Endothelial cell of umbilical vein (primary cell): ENCODE measurements around the gene RYR1. TPM values are rescaled to one million over a fixed set of nuclear protein-coding genes. Genes with fewer than 3 reads are reported as not detected.

Experiments used
- BruUV-seq: library from RNA; stranded (reverse); fragments of 400-500 nt; replicated peaks from 2 replicates; lab custom pipeline; 2021; lab: Mats Ljungman, UMichigan
- CTCF ChIA-PET: fragments of 300-600, 350-600 bp; sonication (Branson Sonifier 250); formaldehyde crosslinking; loops from one replicate; lab custom pipeline; 2021; ENCODE audit warnings: antibody characterized with exemption, inconsistent platforms; lab: Charles Lee
- POLR2A ChIA-PET: fragments of 300-600, 350-600 bp; sonication (Branson Sonifier 250); formaldehyde crosslinking; loops from one replicate; lab custom pipeline; 2021; ENCODE audit warnings: antibody characterized with exemption, inconsistent platforms; lab: Charles Lee
- DNase-seq: peaks from one replicate; pipeline ENCODE4 v3.0.0-alpha.2; 2011; ENCODE audit warnings: low read depth, low spot score
- FAIRE-seq: peaks from 2 replicates; lab custom pipeline; 2011; peaks lifted over from hg19 to GRCh38; lab: Jason Lieb, UNC
- H2AFZ ChIP-seq: 2 replicates; pipeline ENCODE4 v1.6.0; 2012; ENCODE audit warnings: low read depth, low read length, control low read depth, inconsistent platforms
- H3K27ac ChIP-seq: 2 replicates; pipeline ENCODE4 v1.5.1; 2011; ENCODE audit warnings: low read depth, mild to moderate bottlenecking, control low read depth, low read length, moderate library complexity; ENCODE audit not compliant: insufficient read depth
- H3K27me3 ChIP-seq, 2 experiments: 2 replicates each; pipeline versions ENCODE4 v1.6.0 to v1.6.1; 2011; ENCODE audit warnings: low read length in 2 of 2, mixed read lengths in 1 of 2; ENCODE audit not compliant: control insufficient read depth in 2 of 2, insufficient read depth in 2 of 2
- H3K36me3 ChIP-seq, 2 experiments: 2 replicates in 1 of 2; 3 replicates in 1 of 2; pipeline ENCODE4 v1.5.1; 2011; ENCODE audit warnings: low read length in 2 of 2, mild to moderate bottlenecking in 1 of 2, moderate library complexity in 1 of 2; ENCODE audit not compliant: control insufficient read depth in 2 of 2, insufficient read depth in 2 of 2; ENCODE audit errors: extremely low read depth in 1 of 2
- H3K4me1 ChIP-seq: 3 replicates; pipeline ENCODE4 v1.5.1; 2011; ENCODE audit warnings: mild to moderate bottlenecking, low read length; ENCODE audit not compliant: control insufficient read depth, insufficient read depth; ENCODE audit errors: extremely low read depth
- H3K4me2 ChIP-seq: 2 replicates; pipeline ENCODE4 v1.6.1; 2011; ENCODE audit warnings: low read length, control low read depth, mixed read lengths; ENCODE audit not compliant: insufficient read depth
- H3K4me3 ChIP-seq, 3 experiments: fragments of 200-600 bp in 1 of 3; sonication (generic), shearing (Covaris generic) in 1 of 3; replicated peaks in 1 of 3; 2 replicates each; pipeline ENCODE4 v1.5.1; 2011 to 2016; ENCODE audit warnings: control low read depth in 3 of 3, low read length in 3 of 3, mild to moderate bottlenecking in 2 of 3, inconsistent platforms in 1 of 3, low read depth in 1 of 3, moderate library complexity in 1 of 3; ENCODE audit not compliant: insufficient read depth in 1 of 3
- H3K79me2 ChIP-seq: 2 replicates; pipeline ENCODE4 v1.6.0; 2012; ENCODE audit warnings: low read length, inconsistent platforms; ENCODE audit not compliant: control insufficient read depth, insufficient read depth
- H3K9ac ChIP-seq: replicated peaks from 2 replicates; pipeline ENCODE3; 2011; ENCODE audit warnings: low read length, control low read depth; ENCODE audit not compliant: insufficient read depth; ENCODE audit errors: extremely low read depth
- H3K9me1 ChIP-seq: replicated peaks from 3 replicates; pipeline ENCODE4 v1.6.0; 2011; ENCODE audit warnings: mild to moderate bottlenecking, low read length; ENCODE audit not compliant: control insufficient read depth, insufficient read depth; ENCODE audit errors: extremely low read depth
- H3K9me3 ChIP-seq: replicated peaks from 2 replicates; pipeline ENCODE4 v1.5.1; 2012; ENCODE audit warnings: low read length, inconsistent platforms; ENCODE audit not compliant: control insufficient read depth, insufficient read depth
- H4K20me1 ChIP-seq: replicated peaks from 2 replicates; pipeline ENCODE3; 2011; ENCODE audit warnings: mild to moderate bottlenecking, low read length; ENCODE audit not compliant: control insufficient read depth, insufficient read depth; ENCODE audit errors: extremely low read depth
- CTCF ChIP-seq, 2 donors: IDR thresholded peaks; 1 replicate in 1 of 2; 2 replicates in 1 of 2; pipeline ENCODE4 v1.5.1; 2011; ENCODE audit warnings: low read length in 2 of 2, mild to moderate bottlenecking in 2 of 2, moderate library complexity in 2 of 2, control low read depth in 1 of 2, inconsistent platforms in 1 of 2, low read depth in 1 of 2; ENCODE audit not compliant: insufficient read depth in 1 of 2; ENCODE audit errors: extremely low read depth in 1 of 2
- EZH2 ChIP-seq: IDR thresholded peaks from 2 replicates; pipeline ENCODE4 v1.6.1; 2012; ENCODE audit warnings: borderline replicate concordance, low read depth, mild to moderate bottlenecking, moderate library complexity, low read length, inconsistent platforms; ENCODE audit not compliant: severe bottlenecking
- FOS ChIP-seq: IDR thresholded peaks from 2 replicates; pipeline ENCODE4 v1.6.1; 2011; ENCODE audit warnings: mild to moderate bottlenecking, low read length, moderate library complexity, borderline replicate concordance; ENCODE audit not compliant: insufficient read depth
- GATA2 ChIP-seq: IDR thresholded peaks from 2 replicates; pipeline ENCODE4 v1.7.0; 2011; ENCODE audit warnings: low read depth, mild to moderate bottlenecking, moderate library complexity, mixed read lengths, low read length; ENCODE audit not compliant: insufficient read length, insufficient read depth
- JUN ChIP-seq: IDR thresholded peaks from 2 replicates; pipeline ENCODE4 v1.6.1; 2011; ENCODE audit warnings: borderline replicate concordance, low read depth; ENCODE audit not compliant: insufficient read length, insufficient read depth
- MAX ChIP-seq: IDR thresholded peaks from 2 replicates; pipeline ENCODE4 v1.6.1; 2011; ENCODE audit not compliant: insufficient read depth, insufficient read length
- MYC ChIP-seq: IDR thresholded peaks from one replicate; pipeline ENCODE4 v1.6.1; 2011; ENCODE audit warnings: mild to moderate bottlenecking, low read depth, low read length
- POLR2A ChIP-seq: IDR thresholded peaks from 2 replicates; pipeline ENCODE4 v1.6.1; 2012; ENCODE audit warnings: low read depth, mild to moderate bottlenecking, control low read depth, low read length
- POLR2AphosphoS5 ChIP-seq: IDR thresholded peaks from 2 replicates; pipeline ENCODE4 v1.6.1; 2012; ENCODE audit warnings: low read depth, mild to moderate bottlenecking, control low read depth, low read length, moderate library complexity; ENCODE audit not compliant: insufficient read depth
- dilution Hi-C: fragments of 300-500 bp; cut with MboI; formaldehyde crosslinking; loops from one replicate; pipeline ENCODE4 v1.15.0; 2019; ENCODE audit warnings: low sequenced_read_pairs; ENCODE audit not compliant: extremely low pct_ligation_motif_present
- intact Hi-C: fragments of 100-400 bp; cut with micrococcal nuclease; formaldehyde crosslinking; loops from one replicate; pipeline ENCODE4 v1.10.0; 2022
- polyA plus RNA-seq, 4 experiments: library from polyadenylated mRNA; depleted of rRNA in 3 of 4; stranded (reverse) in 3 of 4; unstranded in 1 of 4; fragments of >200 nt; gene quantifications; 2 replicates each; pipeline versions ENCODE4 v1.2.1 to v1.2.3, GENCODE V29; 2011 to 2012; ENCODE audit warnings: missing spikeins in 1 of 4
- total RNA-seq: library from RNA; stranded (reverse); gene quantifications from 2 replicates; pipeline ENCODE4 v1.2.3, GENCODE V29; 2021

RYR1 gene
- total and polyA plus RNA-seq, 2 donors (not counting 3 experiments of a cell fraction or from before 2014, with no cell fraction given): under 0.01 to 0.02 TPM

GRCh38 chr19:38526430-38526829, 92.9 kb downstream of the RYR1 start:
- POLR2A ChIA-PET: no interaction called here
- no peak for TF ChIP-seq GATA2
- no peak for TF ChIP-seq POLR2A
- no peak for TF ChIP-seq MAX
- TF ChIP-seq MYC: no peak
- no peak for TF ChIP-seq JUN
- TF ChIP-seq EZH2: no peak
- no peak for TF ChIP-seq FOS
- no peak for TF ChIP-seq CTCF (IDR thresholded peaks at IDR 0.05; ENCODE audit: extremely low read depth in 1 of 2, insufficient read depth in 1 of 2, low read depth in 1 of 2, low read length in 2 of 2)
- TF ChIP-seq POLR2AphosphoS5: no peak
- Histone ChIP-seq H3K9me1 (no peaks in the 10 kb centered on the region), H3K79me2 (no peaks in the 10 kb centered on the region), H3K9me3 (no peaks in the 10 kb centered on the region), H3K4me3 (no peak overlapping the region), H2AFZ (no peak overlapping the region), H3K27me3 (no peaks in the 10 kb centered on the region), H4K20me1 (no peaks in the 10 kb centered on the region), H3K27ac (no peak overlapping the region), H3K4me2 (no peak overlapping the region), H3K9ac (no peak overlapping the region), H3K4me1 (no peaks in the 10 kb centered on the region), H3K36me3 (no peaks in the 10 kb centered on the region)
- CTCF ChIA-PET: no interaction called here
- dilution Hi-C loops (no loop called here), intact Hi-C loops (no loop called here)
- FAIRE-seq (no peak), DNase-seq (no peak)
- no TSS peak for BruUV-seq
